Bronchial epithelial cell (primary cell): Measurements from ENCODE around the gene MYBBP1A. TPM values are rescaled to one million over a fixed set of nuclear protein-coding genes. Genes with fewer than 3 reads are reported as not detected.

Experiments used
- DNase-seq: peaks from one replicate; pipeline ENCODE4 v3.0.0-alpha.2; 2010; ENCODE audit warnings: low read depth
- FAIRE-seq: peaks from 2 replicates; lab custom pipeline; 2011; peaks lifted over from hg19 to GRCh38; lab: Jason Lieb, UNC
- H3K27me3 ChIP-seq: 2 replicates; pipeline ENCODE4 v1.5.1; 2011; ENCODE audit warnings: low read length; ENCODE audit not compliant: control insufficient read depth, insufficient read depth
- H3K36me3 ChIP-seq: 2 replicates; pipeline ENCODE4 v1.5.1; 2011; ENCODE audit warnings: low read length; ENCODE audit not compliant: control insufficient read depth, insufficient read depth
- H3K4me3 ChIP-seq: 2 replicates; pipeline ENCODE4 v1.5.1; 2011; ENCODE audit warnings: mild to moderate bottlenecking, low read depth, low read length, control low read depth
- total RNA-seq: library from RNA; depleted of rRNA; stranded (reverse); fragments of >200 nt; gene quantifications from 2 replicates; pipeline ENCODE4 v1.2.1, GENCODE V29; 2014
- TF ChIP-seq, protein P1 (sequence below): IDR thresholded peaks from 2 replicates; pipeline ENCODE4 v1.5.1; 2011; ENCODE audit warnings: mild to moderate bottlenecking, moderate library complexity, low read length, control low read depth, inconsistent platforms; ENCODE audit not compliant: insufficient read depth, severe bottlenecking

MYBBP1A gene
- total RNA-seq, 1 donor from 2014 or later, result 60.6 TPM

DNA sequence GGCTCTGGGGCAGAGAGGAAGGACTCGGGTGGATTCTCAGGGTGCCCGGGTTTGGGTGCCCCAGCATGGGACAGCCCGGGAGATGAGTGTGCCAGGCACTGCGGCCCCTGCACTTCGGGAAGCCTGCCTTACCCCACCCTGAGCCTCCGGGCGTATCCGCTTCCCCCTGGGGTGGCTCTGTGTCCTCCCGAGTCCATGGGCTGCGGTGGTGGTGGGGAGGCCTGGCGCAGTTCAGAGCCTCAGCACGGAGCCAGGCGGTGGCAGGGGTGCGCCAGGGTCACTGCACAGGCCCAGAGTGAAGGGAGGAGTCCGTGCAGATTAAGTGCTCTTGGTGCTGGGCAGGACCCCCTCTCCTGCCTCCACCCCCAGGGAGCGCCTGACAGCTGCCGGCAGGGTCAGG lies 20.7 kb downstream of the MYBBP1A start:
- peaks cover 5% of the 10 kb centered on the region for H3K36me3 ChIP-seq
- no peak overlapping the region for H3K4me3 ChIP-seq
- TF ChIP-seq, protein P1, sequence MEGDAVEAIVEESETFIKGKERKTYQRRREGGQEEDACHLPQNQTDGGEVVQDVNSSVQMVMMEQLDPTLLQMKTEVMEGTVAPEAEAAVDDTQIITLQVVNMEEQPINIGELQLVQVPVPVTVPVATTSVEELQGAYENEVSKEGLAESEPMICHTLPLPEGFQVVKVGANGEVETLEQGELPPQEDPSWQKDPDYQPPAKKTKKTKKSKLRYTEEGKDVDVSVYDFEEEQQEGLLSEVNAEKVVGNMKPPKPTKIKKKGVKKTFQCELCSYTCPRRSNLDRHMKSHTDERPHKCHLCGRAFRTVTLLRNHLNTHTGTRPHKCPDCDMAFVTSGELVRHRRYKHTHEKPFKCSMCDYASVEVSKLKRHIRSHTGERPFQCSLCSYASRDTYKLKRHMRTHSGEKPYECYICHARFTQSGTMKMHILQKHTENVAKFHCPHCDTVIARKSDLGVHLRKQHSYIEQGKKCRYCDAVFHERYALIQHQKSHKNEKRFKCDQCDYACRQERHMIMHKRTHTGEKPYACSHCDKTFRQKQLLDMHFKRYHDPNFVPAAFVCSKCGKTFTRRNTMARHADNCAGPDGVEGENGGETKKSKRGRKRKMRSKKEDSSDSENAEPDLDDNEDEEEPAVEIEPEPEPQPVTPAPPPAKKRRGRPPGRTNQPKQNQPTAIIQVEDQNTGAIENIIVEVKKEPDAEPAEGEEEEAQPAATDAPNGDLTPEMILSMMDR, result no peak
- FAIRE-seq (no peak), DNase-seq (no peak)
- H3K27me3 ChIP-seq, result peaks cover 5% of the 10 kb centered on the region

DNA sequence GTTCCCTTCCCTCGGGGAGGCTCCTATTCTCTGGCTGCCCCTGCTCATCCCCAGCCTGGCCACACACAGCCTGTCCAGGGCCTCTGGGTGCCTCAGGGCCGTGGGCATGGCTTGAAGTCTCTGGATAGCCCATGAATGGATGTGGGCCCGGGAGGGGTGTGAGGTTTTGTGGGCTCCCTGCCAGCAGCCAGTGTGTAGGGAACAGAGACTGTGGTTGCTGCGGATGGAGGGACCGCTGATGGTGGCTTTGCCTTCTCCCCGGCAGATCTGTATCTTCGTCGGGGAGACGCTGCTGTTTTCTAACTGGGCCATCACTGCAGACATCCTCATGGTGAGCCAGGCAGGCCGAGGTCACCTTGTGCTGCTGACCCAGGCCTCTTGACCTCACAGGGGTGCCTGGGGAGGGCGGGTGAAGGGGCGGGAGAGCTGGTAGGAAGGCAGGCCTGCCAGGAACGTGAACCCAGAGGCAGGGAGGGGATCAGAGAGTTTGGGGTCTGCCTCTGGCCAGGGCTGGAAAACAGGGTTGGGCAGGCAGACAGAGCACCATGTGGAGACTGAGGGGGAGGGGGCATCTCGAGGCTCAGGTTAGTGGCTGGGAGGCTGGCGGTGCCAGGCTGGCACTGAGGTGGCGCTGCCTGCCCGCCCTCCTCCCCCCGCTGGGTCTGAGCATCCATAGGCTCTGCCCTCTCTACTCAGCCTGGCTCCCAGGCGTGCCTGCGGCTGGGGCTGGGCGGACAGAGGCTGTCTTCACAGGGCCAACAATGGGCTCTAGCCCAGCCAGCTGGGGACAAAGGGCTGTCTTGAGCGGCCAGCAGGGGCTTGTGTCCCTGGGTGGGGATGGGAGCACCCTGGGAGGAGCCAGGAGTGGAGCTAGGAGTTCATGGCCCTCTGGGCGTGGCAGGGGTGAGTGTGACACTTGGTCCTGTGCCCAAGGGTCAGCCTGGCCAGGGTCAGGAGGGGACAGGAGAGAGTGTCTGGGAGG lies 21.4 kb downstream of the MYBBP1A start:
- TF ChIP-seq, protein P1, result no peak
- Histone ChIP-seq H3K27me3 (peaks cover 5% of the 10 kb centered on the region), H3K4me3 (no peak overlapping the region), H3K36me3 (peaks cover 3% of the 10 kb centered on the region)
- DNase-seq (no peak), FAIRE-seq (no peak)

DNA sequence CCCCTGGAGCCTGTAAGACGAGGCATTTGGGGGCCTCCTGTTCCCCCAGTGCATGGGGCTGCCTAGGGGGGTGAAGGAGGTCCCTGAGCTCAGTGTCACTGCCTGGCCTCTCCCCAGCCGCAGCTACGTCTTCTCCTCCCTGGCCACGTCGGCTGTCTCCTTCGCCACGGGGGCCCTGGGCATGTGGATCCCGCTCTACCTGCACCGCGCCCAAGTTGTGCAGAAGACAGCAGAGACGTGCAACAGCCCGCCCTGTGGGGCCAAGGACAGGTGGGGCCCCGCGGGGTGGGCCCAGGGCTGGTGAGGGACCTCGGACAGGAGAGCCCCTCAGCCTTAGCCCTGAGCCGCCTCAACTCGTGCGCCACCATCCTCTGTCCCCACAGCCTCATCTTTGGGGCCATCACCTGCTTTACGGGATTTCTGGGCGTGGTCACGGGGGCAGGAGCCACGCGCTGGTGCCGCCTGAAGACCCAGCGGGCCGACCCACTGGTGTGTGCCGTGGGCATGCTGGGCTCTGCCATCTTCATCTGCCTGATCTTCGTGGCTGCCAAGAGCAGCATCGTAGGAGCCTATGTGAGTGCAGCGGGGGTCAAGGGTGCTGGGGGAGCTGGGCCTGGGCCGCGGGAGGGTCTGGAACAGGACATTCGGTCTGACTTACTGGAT lies 22.2 kb downstream of the MYBBP1A start:
- Histone ChIP-seq H3K27me3 (peaks cover 5% of the 10 kb centered on the region), H3K4me3 (no peak overlapping the region), H3K36me3 (peaks cover 3% of the 10 kb centered on the region)
- FAIRE-seq (no peak), DNase-seq (no peak)
- TF ChIP-seq, protein P1, result no peak

- DNase-seq (no peak), FAIRE-seq (peak; percentile 92)
- Histone ChIP-seq H3K36me3 (no peaks in the 10 kb centered on the region), H3K27me3 (peaks cover 5% of the 10 kb centered on the region), H3K4me3 (no peak overlapping the region)
- TF ChIP-seq, protein P1, result no peak
Observed at GRCh38 chr17:4531988-4532736, 23.0 kb downstream of the MYBBP1A start.

GRCh38 chr17:4530799-4531730 lies 24.1 kb downstream of the MYBBP1A start:
- Histone ChIP-seq H3K4me3 (no peak overlapping the region), H3K27me3 (peaks cover 7% of the 10 kb centered on the region), H3K36me3 (no peaks in the 10 kb centered on the region)
- FAIRE-seq (no peak), DNase-seq (no peak)
- TF ChIP-seq, protein P1, result no peak
